Left ventricle myocardium superior (tissue), 1 donor: ENCODE measurements around the gene MTCH2. TPM values are rescaled to one million over a fixed set of nuclear protein-coding genes. Genes with fewer than 3 reads are reported as not detected.

ENCODE experiments used
- ATAC-seq: fragments of 200-7000 bp; cut with Tn5 transposase; one replicate; pipeline ENCODE4 v1.9.1; 2020; ENCODE audit warnings: mild to moderate bottlenecking, moderate library complexity
- DNase-seq: peaks from one replicate; pipeline ENCODE4 v3.0.0-alpha.2; 2020
- intact Hi-C: fragments of 100-400 bp; cut with micrococcal nuclease; formaldehyde crosslinking; loops from one replicate; pipeline ENCODE4 v1.11.0; 2022
- total RNA-seq: library from RNA; stranded (reverse); fragmentation: NEBNext Ultra II Directional; extraction: Animal tissue kit (Norgen Biotek cat#: 25700); gene quantifications from one replicate; pipeline ENCODE4 v1.2.1, GENCODE V29; 2021
- donor health status: DM: no; HTN: yes; CAD: no; lungs with severe emphysema.

MTCH2 gene
- total RNA-seq, 1 donor from 2014 or later = 107 TPM

- DNase-seq = no peak
- no peak for ATAC-seq
- intact Hi-C loops = no loop called here
Observed at GRCh38 chr11:47571895-47572294, 70.5 kb downstream of the MTCH2 start.

- intact Hi-C loops = no loop called here
- no peak for DNase-seq
- no peak for ATAC-seq
Observed at GRCh38 chr11:47571357-47571729, 71.0 kb downstream of the MTCH2 start.

- intact Hi-C loops = no loop called here
- ATAC-seq = no peak
- no peak for DNase-seq
Observed at GRCh38 chr11:47570651-47571356, 71.6 kb downstream of the MTCH2 start.

GRCh38 chr11:47569646-47570045 is 72.7 kb downstream of the MTCH2 start:
- DNase-seq = no peak
- no peak for ATAC-seq
- intact Hi-C loops = no loop called here

Other genes starting within 250 kb of the MTCH2 start
- 39.5 TPM for gene SLC39A13, start 234.0 kb downstream of the MTCH2 start, total RNA-seq
- gene PSMC3, start 216.1 kb downstream of the MTCH2 start, total RNA-seq = 180 TPM
- 6.3 TPM for gene RAPSN, start 193.4 kb downstream of the MTCH2 start, total RNA-seq
- 97.3 TPM for gene CELF1, start 89.4 kb downstream of the MTCH2 start, total RNA-seq
- 14.9 TPM for gene PTPMT1, start 77.0 kb downstream of the MTCH2 start, total RNA-seq
- 13.2 TPM for gene KBTBD4, start 63.6 kb downstream of the MTCH2 start, total RNA-seq
- 319 TPM for gene NDUFS3, start 63.5 kb downstream of the MTCH2 start, total RNA-seq
- gene FAM180B, start 55.9 kb downstream of the MTCH2 start, total RNA-seq = not detected
- gene C1QTNF4, start 48.1 kb downstream of the MTCH2 start, total RNA-seq = not detected
- 0.25 TPM for gene AGBL2, start 72.8 kb upstream of the MTCH2 start, total RNA-seq
- 48.7 TPM for gene FNBP4, start 124.8 kb upstream of the MTCH2 start, total RNA-seq
- gene NUP160, start 205.8 kb upstream of the MTCH2 start, total RNA-seq = 13.8 TPM